Measurements from ENCODE around the gene NECAB2. TPM values are rescaled to one million over a fixed set of nuclear protein-coding genes. Genes with fewer than 3 reads are reported as not detected.

Gene NECAB2
- polyA plus RNA-seq, 1 donor from 2014 or later: 12.5 TPM

DNA sequence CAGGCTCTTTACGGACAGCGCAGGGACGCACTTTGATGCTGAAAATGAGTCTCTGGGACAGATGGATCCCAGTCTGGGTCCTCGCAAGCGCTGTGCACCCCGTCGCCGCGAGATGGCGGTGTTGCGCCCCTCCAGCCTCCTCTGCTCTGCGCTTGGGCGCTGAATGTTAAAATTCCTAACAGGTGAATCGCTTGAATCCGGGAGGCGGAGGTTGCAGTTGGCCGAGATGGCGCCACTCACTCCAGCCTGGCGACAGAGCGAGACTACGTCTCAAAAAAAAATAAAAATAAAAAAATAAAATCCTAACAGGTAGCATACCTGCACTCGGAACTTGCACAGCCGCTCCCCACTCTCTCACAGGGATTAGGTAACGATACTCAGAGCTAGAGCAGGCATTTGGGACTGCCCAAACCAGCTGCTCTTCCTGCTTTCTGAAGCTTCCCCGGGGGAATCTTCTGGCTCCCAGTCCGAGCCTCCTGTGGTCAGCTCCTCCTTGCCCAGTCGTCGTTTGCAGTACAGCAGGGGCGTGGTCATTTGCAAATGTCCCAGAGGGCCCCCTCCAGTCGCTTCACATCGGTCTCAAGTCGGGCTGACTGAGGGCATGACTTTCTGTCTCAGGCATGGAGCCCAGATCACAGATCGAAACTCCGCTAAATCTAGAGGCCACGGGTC, 41.2 kb upstream of the NECAB2 start:
- no peaks in the 10 kb centered on the region for H3K9me3 ChIP-seq (ENCODE audit: low read length)
- no peaks in the 10 kb centered on the region for H3K79me2 ChIP-seq (replicated peaks; ENCODE audit: insufficient read depth, low read length)
- no peaks in the 10 kb centered on the region for H3K27me3 ChIP-seq (ENCODE audit: insufficient read depth, low read depth, low read length)
- H3K4me3 ChIP-seq (ENCODE audit: low read length): peak overlapping the region; percentile 15
- no peaks in the 10 kb centered on the region for H3F3A ChIP-seq (ENCODE audit: insufficient read depth, low read length, poor library complexity, severe bottlenecking)
- TF ChIP-seq SMC3 (conservative IDR thresholded peaks at IDR 0.05; ENCODE audit: poor library complexity): peak; percentile 86
- TF ChIP-seq, protein P1, sequence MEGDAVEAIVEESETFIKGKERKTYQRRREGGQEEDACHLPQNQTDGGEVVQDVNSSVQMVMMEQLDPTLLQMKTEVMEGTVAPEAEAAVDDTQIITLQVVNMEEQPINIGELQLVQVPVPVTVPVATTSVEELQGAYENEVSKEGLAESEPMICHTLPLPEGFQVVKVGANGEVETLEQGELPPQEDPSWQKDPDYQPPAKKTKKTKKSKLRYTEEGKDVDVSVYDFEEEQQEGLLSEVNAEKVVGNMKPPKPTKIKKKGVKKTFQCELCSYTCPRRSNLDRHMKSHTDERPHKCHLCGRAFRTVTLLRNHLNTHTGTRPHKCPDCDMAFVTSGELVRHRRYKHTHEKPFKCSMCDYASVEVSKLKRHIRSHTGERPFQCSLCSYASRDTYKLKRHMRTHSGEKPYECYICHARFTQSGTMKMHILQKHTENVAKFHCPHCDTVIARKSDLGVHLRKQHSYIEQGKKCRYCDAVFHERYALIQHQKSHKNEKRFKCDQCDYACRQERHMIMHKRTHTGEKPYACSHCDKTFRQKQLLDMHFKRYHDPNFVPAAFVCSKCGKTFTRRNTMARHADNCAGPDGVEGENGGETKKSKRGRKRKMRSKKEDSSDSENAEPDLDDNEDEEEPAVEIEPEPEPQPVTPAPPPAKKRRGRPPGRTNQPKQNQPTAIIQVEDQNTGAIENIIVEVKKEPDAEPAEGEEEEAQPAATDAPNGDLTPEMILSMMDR (IDR thresholded peaks at IDR 0.05; ENCODE audit: poor library complexity, severe bottlenecking): peak; percentile 95
- TF ChIP-seq RAD21 (conservative IDR thresholded peaks at IDR 0.05): peak; percentile 81
- TF ChIP-seq TAF1 (IDR thresholded peaks at IDR 0.05; ENCODE audit: low read depth): no peak
- TF ChIP-seq EZH2 (IDR thresholded peaks at IDR 0.05; ENCODE audit: borderline replicate concordance, insufficient read depth, low read length, poor library complexity, severe bottlenecking): no peak
- TF ChIP-seq, protein P2, sequence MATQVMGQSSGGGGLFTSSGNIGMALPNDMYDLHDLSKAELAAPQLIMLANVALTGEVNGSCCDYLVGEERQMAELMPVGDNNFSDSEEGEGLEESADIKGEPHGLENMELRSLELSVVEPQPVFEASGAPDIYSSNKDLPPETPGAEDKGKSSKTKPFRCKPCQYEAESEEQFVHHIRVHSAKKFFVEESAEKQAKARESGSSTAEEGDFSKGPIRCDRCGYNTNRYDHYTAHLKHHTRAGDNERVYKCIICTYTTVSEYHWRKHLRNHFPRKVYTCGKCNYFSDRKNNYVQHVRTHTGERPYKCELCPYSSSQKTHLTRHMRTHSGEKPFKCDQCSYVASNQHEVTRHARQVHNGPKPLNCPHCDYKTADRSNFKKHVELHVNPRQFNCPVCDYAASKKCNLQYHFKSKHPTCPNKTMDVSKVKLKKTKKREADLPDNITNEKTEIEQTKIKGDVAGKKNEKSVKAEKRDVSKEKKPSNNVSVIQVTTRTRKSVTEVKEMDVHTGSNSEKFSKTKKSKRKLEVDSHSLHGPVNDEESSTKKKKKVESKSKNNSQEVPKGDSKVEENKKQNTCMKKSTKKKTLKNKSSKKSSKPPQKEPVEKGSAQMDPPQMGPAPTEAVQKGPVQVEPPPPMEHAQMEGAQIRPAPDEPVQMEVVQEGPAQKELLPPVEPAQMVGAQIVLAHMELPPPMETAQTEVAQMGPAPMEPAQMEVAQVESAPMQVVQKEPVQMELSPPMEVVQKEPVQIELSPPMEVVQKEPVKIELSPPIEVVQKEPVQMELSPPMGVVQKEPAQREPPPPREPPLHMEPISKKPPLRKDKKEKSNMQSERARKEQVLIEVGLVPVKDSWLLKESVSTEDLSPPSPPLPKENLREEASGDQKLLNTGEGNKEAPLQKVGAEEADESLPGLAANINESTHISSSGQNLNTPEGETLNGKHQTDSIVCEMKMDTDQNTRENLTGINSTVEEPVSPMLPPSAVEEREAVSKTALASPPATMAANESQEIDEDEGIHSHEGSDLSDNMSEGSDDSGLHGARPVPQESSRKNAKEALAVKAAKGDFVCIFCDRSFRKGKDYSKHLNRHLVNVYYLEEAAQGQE (IDR thresholded peaks at IDR 0.05; ENCODE audit: borderline replicate concordance): no peak
- no peak for TF ChIP-seq MXI1 (conservative IDR thresholded peaks at IDR 0.05; ENCODE audit: poor library complexity, severe bottlenecking)
- no peak for TF ChIP-seq EP300 (conservative IDR thresholded peaks at IDR 0.05; ENCODE audit: poor library complexity, severe bottlenecking)
- TF ChIP-seq POLR2AphosphoS5 (IDR thresholded peaks at IDR 0.05): no peak
- no peaks in the 10 kb centered on the region for H3K36me3 ChIP-seq (ENCODE audit: insufficient read depth, low read length)
- H3K4me2 ChIP-seq (ENCODE audit: low read length): no peak overlapping the region
- no peak overlapping the region for H2AFZ ChIP-seq (ENCODE audit: low read depth, low read length)
- H3K9ac ChIP-seq (ENCODE audit: low read length): no peak overlapping the region
- no peaks in the 10 kb centered on the region for H4K20me1 ChIP-seq (ENCODE audit: insufficient read depth)
- no peak overlapping the region for H3K27ac ChIP-seq (ENCODE audit: low read length)
- no peaks in the 10 kb centered on the region for H3K9me2 ChIP-seq (ENCODE audit: insufficient read depth, low read length)

DNA sequence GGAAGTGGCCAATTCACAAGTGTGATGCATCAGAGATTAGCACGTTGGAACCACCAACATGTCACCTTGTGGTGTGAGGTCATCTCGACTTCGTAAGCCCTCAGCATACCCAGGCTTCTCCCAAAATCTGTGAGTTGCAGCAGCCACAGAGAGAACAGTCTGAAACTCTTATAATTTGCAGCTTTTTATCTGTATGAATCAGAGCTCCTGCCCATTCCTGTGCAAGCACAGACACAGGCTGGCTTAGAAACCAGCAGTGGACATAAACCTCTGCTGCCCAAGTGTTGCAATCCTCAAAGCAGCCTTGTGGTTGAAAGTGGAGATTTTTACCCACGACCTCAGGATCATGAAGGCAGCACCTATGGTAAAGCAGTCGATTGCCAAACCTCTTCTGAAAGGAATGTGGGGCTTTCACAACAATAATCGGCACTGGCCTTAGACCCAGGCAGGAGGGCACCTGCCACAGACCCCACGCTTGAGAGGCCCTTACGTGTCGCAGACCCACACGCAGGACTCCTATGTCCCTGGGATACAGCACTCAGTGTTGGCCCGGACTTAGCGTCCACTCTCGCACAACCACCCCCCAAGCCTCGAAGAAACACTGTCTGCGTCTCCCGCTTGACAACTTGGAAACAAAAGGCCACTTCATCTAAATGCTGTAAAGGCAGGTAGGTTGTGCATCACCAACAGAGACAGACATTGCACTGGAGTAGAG, 39.5 kb upstream of the NECAB2 start:
- H3K9ac ChIP-seq (ENCODE audit: low read length): no peak overlapping the region
- TF ChIP-seq RAD21 (conservative IDR thresholded peaks at IDR 0.05) (no peak), TAF1 (IDR thresholded peaks at IDR 0.05; ENCODE audit: low read depth) (no peak), SMC3 (conservative IDR thresholded peaks at IDR 0.05; ENCODE audit: poor library complexity) (no peak), EZH2 (IDR thresholded peaks at IDR 0.05; ENCODE audit: borderline replicate concordance, insufficient read depth, low read length, poor library complexity, severe bottlenecking) (no peak), EP300 (conservative IDR thresholded peaks at IDR 0.05; ENCODE audit: poor library complexity, severe bottlenecking) (no peak), POLR2AphosphoS5 (IDR thresholded peaks at IDR 0.05) (no peak), MXI1 (conservative IDR thresholded peaks at IDR 0.05; ENCODE audit: poor library complexity, severe bottlenecking) (no peak)
- TF ChIP-seq, protein P2 (IDR thresholded peaks at IDR 0.05; ENCODE audit: borderline replicate concordance): no peak
- TF ChIP-seq, protein P1 (IDR thresholded peaks at IDR 0.05; ENCODE audit: poor library complexity, severe bottlenecking): no peak
- H3K9me2 ChIP-seq (ENCODE audit: insufficient read depth, low read length): no peaks in the 10 kb centered on the region
- no peak overlapping the region for H3K4me2 ChIP-seq (ENCODE audit: low read length)
- no peaks in the 10 kb centered on the region for H3F3A ChIP-seq (ENCODE audit: insufficient read depth, low read length, poor library complexity, severe bottlenecking)
- H3K27me3 ChIP-seq (ENCODE audit: insufficient read depth, low read depth, low read length): no peaks in the 10 kb centered on the region
- H3K36me3 ChIP-seq (ENCODE audit: insufficient read depth, low read length): no peaks in the 10 kb centered on the region
- H3K9me3 ChIP-seq (ENCODE audit: low read length): no peaks in the 10 kb centered on the region
- H2AFZ ChIP-seq (ENCODE audit: low read depth, low read length): no peak overlapping the region
- no peak overlapping the region for H3K4me3 ChIP-seq (ENCODE audit: low read length)
- no peak overlapping the region for H3K27ac ChIP-seq (ENCODE audit: low read length)
- H4K20me1 ChIP-seq (ENCODE audit: insufficient read depth): no peaks in the 10 kb centered on the region
- H3K79me2 ChIP-seq (replicated peaks; ENCODE audit: insufficient read depth, low read length): no peaks in the 10 kb centered on the region

All from neural cell (in vitro differentiated cells).